B cell (primary cell): ENCODE measurements around the gene MAU2. TPM values are rescaled to one million over a fixed set of nuclear protein-coding genes. Genes with fewer than 3 reads are reported as not detected.

ENCODE experiments used
- ATAC-seq: fragments of 200-7000 bp; cut with Tn5 transposase; one replicate; pipeline ENCODE4 v1.10.0; 2021; ENCODE audit warnings: low read depth, mild to moderate bottlenecking, moderate number of reproducible peaks, moderate library complexity
- CTCF ChIA-PET: fragments of 350-600 bp; sonication (Branson Sonifier 250); formaldehyde crosslinking; loops from one replicate; lab custom pipeline; 2021; ENCODE audit warnings: antibody characterized with exemption, inconsistent platforms; lab: Charles Lee
- POLR2A ChIA-PET: fragments of 350-600 bp; sonication (Branson Sonifier 250); formaldehyde crosslinking; loops from one replicate; lab custom pipeline; 2021; ENCODE audit warnings: antibody characterized with exemption; lab: Charles Lee
- DNase-seq: peaks from one replicate; pipeline ENCODE4 v3.0.0; 2013
- H2AFZ ChIP-seq: 2 replicates; pipeline ENCODE4 v1.6.1; 2012; ENCODE audit warnings: mild to moderate bottlenecking, low read depth, low read length; ENCODE audit not compliant: insufficient read depth, poor library complexity, severe bottlenecking
- H3K27ac ChIP-seq, 2 donors: 1 replicate in 1 of 2; 2 replicates in 1 of 2; pipeline ENCODE4 v1.5.1; 2012 to 2013; ENCODE audit warnings: low read length in 2 of 2, mild to moderate bottlenecking in 2 of 2, moderate library complexity in 1 of 2
- H3K27me3 ChIP-seq, 4 experiments: fragments of 200-600 bp in 1 of 4; sonication (generic) in 1 of 4; replicated peaks in 1 of 4; 1 replicate in 2 of 4; 2 replicates in 2 of 4; pipeline versions ENCODE4 v1.6.1 to v1.7.0; 2013 to 2016; ENCODE audit warnings: low read length in 3 of 4, mild to moderate bottlenecking in 2 of 4, mixed read lengths in 1 of 4, moderate library complexity in 1 of 4; ENCODE audit not compliant: insufficient read depth in 4 of 4, control insufficient read depth in 3 of 4; ENCODE audit errors: control extremely low read depth in 1 of 4
- H3K36me3 ChIP-seq, 2 experiments: replicated peaks in 1 of 2; 1 replicate in 1 of 2; 2 replicates in 1 of 2; pipeline versions ENCODE4 v1.6.1 to v1.7.1; 2013; ENCODE audit warnings: low read length in 1 of 2; ENCODE audit not compliant: insufficient read depth in 2 of 2, control insufficient read depth in 1 of 2; ENCODE audit errors: control extremely low read depth in 1 of 2, extremely low read depth in 1 of 2
- H3K4me1 ChIP-seq, 2 donors: fragments of 200-600 bp in 1 of 2; sonication (generic) in 1 of 2; 1 replicate in 1 of 2; 2 replicates in 1 of 2; pipeline versions ENCODE4 v1.5.1 to v1.6.1; 2013 to 2017; ENCODE audit warnings: low read length in 2 of 2; ENCODE audit not compliant: control insufficient read depth in 2 of 2, insufficient read depth in 2 of 2
- H3K4me2 ChIP-seq: replicated peaks from 2 replicates; pipeline ENCODE3; 2012; ENCODE audit warnings: mild to moderate bottlenecking, low read depth, low read length; ENCODE audit not compliant: poor library complexity, severe bottlenecking
- H3K4me3 ChIP-seq, 5 experiments: fragments of 200-600 bp in 1 of 5; sonication (generic) in 1 of 5; 1 replicate in 3 of 5; 2 replicates in 2 of 5; pipeline versions ENCODE4 v1.5.1 to v1.7.0; 2011 to 2016; ENCODE audit warnings: low read length in 4 of 5, mild to moderate bottlenecking in 4 of 5, low read depth in 2 of 5, control low read depth in 1 of 5, moderate library complexity in 1 of 5; ENCODE audit not compliant: insufficient read depth in 1 of 5; ENCODE audit errors: control extremely low read depth in 1 of 5, extremely low read depth in 1 of 5
- H3K79me2 ChIP-seq: fragments of 200-600 bp; sonication (generic); one replicate; pipeline ENCODE4 v1.6.0; 2016; ENCODE audit warnings: low read length; ENCODE audit not compliant: control insufficient read depth, insufficient read depth
- H3K9ac ChIP-seq: fragments of 200-600 bp; sonication (generic); 2 replicates; pipeline ENCODE4 v1.6.1; 2017; ENCODE audit warnings: mild to moderate bottlenecking, low read length, moderate library complexity
- H3K9me3 ChIP-seq, 3 donors: one replicate each; pipeline versions ENCODE4 v1.6.1 to v1.7.1; 2013; ENCODE audit warnings: low read length in 2 of 3; ENCODE audit not compliant: control insufficient read depth in 2 of 3, insufficient read depth in 1 of 3; ENCODE audit errors: control extremely low read depth in 1 of 3
- H4K20me1 ChIP-seq: 2 replicates; pipeline ENCODE4 v1.6.0; 2012; ENCODE audit warnings: mild to moderate bottlenecking, low read length; ENCODE audit not compliant: insufficient read depth, control insufficient read depth, poor library complexity, severe bottlenecking
- H3K27ac Mint-ChIP-seq: one replicate; pipeline ENCODE4 v1.8.0; 2021; ENCODE audit warnings: mixed read lengths
- H3K27me3 Mint-ChIP-seq: one replicate; pipeline ENCODE4 v1.8.0; 2021; ENCODE audit warnings: mixed read lengths
- H3K4me1 Mint-ChIP-seq: one replicate; pipeline ENCODE4 v1.8.0; 2021; ENCODE audit warnings: mixed read lengths
- H3K4me3 Mint-ChIP-seq: one replicate; pipeline ENCODE4 v1.8.0; 2021; ENCODE audit warnings: mixed read lengths
- H3K9me3 Mint-ChIP-seq: one replicate; pipeline ENCODE4 v1.8.0; 2022; ENCODE audit warnings: mixed read lengths; ENCODE audit not compliant: insufficient read depth
- CTCF ChIP-seq: fragments of 200-600 bp; IDR thresholded peaks from one replicate; pipeline ENCODE4 v1.8.0; 2022; ENCODE audit warnings: antibody characterized with exemption, mild to moderate bottlenecking
- EZH2 ChIP-seq: IDR thresholded peaks from 2 replicates; pipeline ENCODE4 v1.6.1; 2012; ENCODE audit warnings: borderline replicate concordance, low read depth, mild to moderate bottlenecking, moderate library complexity, low read length; ENCODE audit not compliant: insufficient read depth, poor library complexity, severe bottlenecking
- WGBS: methylation state at CpG from one replicate; pipeline ENCODE4 v1.1.5; 2013; ENCODE audit warnings: missing lambda C conversion rate; ENCODE audit not compliant: insufficient coverage; 5-methylcytosine and 5-hydroxymethylcytosine counted together
- intact Hi-C: fragments of 100-400 bp; cut with micrococcal nuclease; formaldehyde crosslinking; loops from one replicate; pipeline ENCODE4 v1.10.0; 2022
- polyA plus RNA-seq: library from polyadenylated mRNA; depleted of rRNA; stranded (reverse); fragments of >200 nt; gene quantifications from 2 replicates; pipeline ENCODE4 v1.2.3, GENCODE V29; 2012
- total RNA-seq, 2 donors: library from RNA; stranded (reverse); fragments of 120-200 nt in 1 of 2; gene quantifications; 1 replicate in 1 of 2; 2 replicates in 1 of 2; pipeline versions ENCODE4 v1.2.3 to v1.2.4, GENCODE V29; 2013 to 2022

MAU2 gene
- total and polyA plus RNA-seq, 2 donors (not counting 1 experiment from before 2014, with no cell fraction given), result 87.7 to 199 TPM

GRCh38 chr19:19352823-19353222 lies 32.2 kb downstream of the MAU2 start:
- CTCF ChIA-PET, result interaction anchor here (1.0 to 1.1 kb wide), 2 partner anchors 10 to 12 kb away, joined by 3 read pairs; no protein-coding TSS in a partner anchor

GRCh38 chr19:19354007-19354406 lies 33.4 kb downstream of the MAU2 start:
- Histone ChIP-seq H3K9ac (no peak overlapping the region), H3K4me3 (no peak overlapping the region), H4K20me1 (peaks cover 10% of the 10 kb centered on the region), H3K9me3 (no peaks in the 10 kb centered on the region), H3K27me3 (no peaks in the 10 kb centered on the region), H3K4me2 (no peak overlapping the region), H3K4me1 (no peaks in the 10 kb centered on the region), H3K79me2 (no peaks in the 10 kb centered on the region), H3K36me3 (peaks cover 0 to 78% of the 10 kb centered on the region in 2 experiments), H3K27ac (no peak overlapping the region), H2AFZ (no peak overlapping the region)
- Mint-ChIP-seq H3K27me3 (no peaks in the 10 kb centered on the region), H3K4me3 (no peak overlapping the region), H3K27ac (no peak overlapping the region), H3K4me1 (no peaks in the 10 kb centered on the region), H3K9me3 (no peaks in the 10 kb centered on the region)
- CTCF ChIA-PET, result no interaction called here
- TF ChIP-seq CTCF (no peak), EZH2 (no peak)
- intact Hi-C loops, result no loop called here
- POLR2A ChIA-PET, result no interaction called here
- DNase-seq, result no peak
- no peak for ATAC-seq
- WGBS, result 98% methylated on average over 5 of the region's 5 CpGs

More at GRCh38 chr19:19352823-19353222, 32.2 kb downstream of the MAU2 start:
- H3K36me3 ChIP-seq, result peaks cover 0 to 85% of the 10 kb centered on the region in 2 experiments
- no peak overlapping the region for H3K27ac ChIP-seq
- Mint-ChIP-seq H3K4me3 (no peak overlapping the region), H3K27me3 (no peaks in the 10 kb centered on the region), H3K9me3 (no peaks in the 10 kb centered on the region), H3K4me1 (no peaks in the 10 kb centered on the region), H3K27ac (no peak overlapping the region)
- no peaks in the 10 kb centered on the region for H3K4me1 ChIP-seq
- H2AFZ ChIP-seq, result no peak overlapping the region
- peaks cover 10% of the 10 kb centered on the region for H4K20me1 ChIP-seq
- no peak overlapping the region for H3K4me2 ChIP-seq
- no peak overlapping the region for H3K4me3 ChIP-seq
- no peaks in the 10 kb centered on the region for H3K9me3 ChIP-seq
- H3K79me2 ChIP-seq, result no peaks in the 10 kb centered on the region
- no peak for TF ChIP-seq CTCF
- no peak for TF ChIP-seq EZH2
- no peak for DNase-seq
- intact Hi-C loops, result no loop called here
- no peak overlapping the region for H3K9ac ChIP-seq
- WGBS, result 98% methylated on average over 8 of the region's 8 CpGs
- no peak for ATAC-seq
- no peaks in the 10 kb centered on the region for H3K27me3 ChIP-seq
- POLR2A ChIA-PET, result no interaction called here
